HepG2 (cell line): Measurements from ENCODE around the gene PLCB1. TPM values are rescaled to one million over a fixed set of nuclear protein-coding genes. Genes with fewer than 3 reads are reported as not detected.
A peak's percentile ranks its signal among the peaks of the same experiment; 100 is the strongest.

Experiments
- ATAC-seq: fragments of 200-7000 bp; cut with Tn5 transposase; 3 replicates; pipeline ENCODE4 v1.9.1; 2020; ENCODE audit warnings: mild to moderate bottlenecking, moderate library complexity
- BruUV-seq: library from RNA; stranded (reverse); fragments of 400-500 nt; replicated peaks from 2 replicates; lab custom pipeline; 2021; lab: Mats Ljungman, UMichigan
- CTCF ChIA-PET: fragments of 300-600 bp; formaldehyde crosslinking; extraction: SDS; loops from one replicate; lab custom pipeline; 2021; ENCODE audit warnings: low total read pairs, inconsistent platforms, low intra/inter-chr PET ratio; lab: Yijun Ruan, JAX
- POLR2A ChIA-PET: fragments of 350-600 bp; sonication (Branson Sonifier 250); formaldehyde crosslinking; loops from one replicate; lab custom pipeline; 2020; ENCODE audit warnings: antibody characterized with exemption, inconsistent platforms; lab: Yijun Ruan, JAX
- DNase-seq: peaks from one replicate; pipeline ENCODE4 v3.0.0-alpha.2; 2015; ENCODE audit warnings: low spot score
- FAIRE-seq: peaks from 3 replicates; lab custom pipeline; 2011; peaks lifted over from hg19 to GRCh38; lab: Jason Lieb, UNC
- H2AFZ ChIP-seq: one replicate; pipeline ENCODE4 v1.6.1; 2011; ENCODE audit warnings: low read length, inconsistent platforms
- H3K27ac ChIP-seq: fragments of 300-600 bp; 3 replicates; pipeline ENCODE4 v1.8.0; 2011; ENCODE audit warnings: mixed run types, mild to moderate bottlenecking, mixed read lengths, low read length, inconsistent platforms; ENCODE audit not compliant: insufficient read depth; ENCODE audit errors: extremely low read length
- H3K27me3 ChIP-seq, 2 experiments: fragments of 200-600 bp in 1 of 2; 2 replicates in 1 of 2; 3 replicates in 1 of 2; pipeline versions ENCODE4 v1.6.0 to v1.8.0; 2011; ENCODE audit warnings: low read length in 2 of 2, mild to moderate bottlenecking in 2 of 2, moderate library complexity in 2 of 2, inconsistent platforms in 1 of 2; ENCODE audit not compliant: insufficient read depth in 2 of 2, control insufficient read depth in 1 of 2
- H3K36me3 ChIP-seq, 2 experiments: fragments of 200-600 bp in 1 of 2; replicated peaks in 1 of 2; 2 replicates in 1 of 2; 3 replicates in 1 of 2; pipeline versions ENCODE4 v1.5.1 to v1.8.0; 2011; ENCODE audit warnings: low read length in 2 of 2, inconsistent platforms in 1 of 2; ENCODE audit not compliant: insufficient read depth in 2 of 2, control insufficient read depth in 1 of 2
- H3K4me1 ChIP-seq: 2 replicates; pipeline ENCODE4 v1.5.1; 2012; ENCODE audit warnings: low read length, inconsistent platforms; ENCODE audit not compliant: insufficient read depth
- H3K4me2 ChIP-seq: 2 replicates; pipeline ENCODE4 v1.6.0; 2011; ENCODE audit warnings: low read depth, low read length, inconsistent platforms
- H3K4me3 ChIP-seq, 3 experiments: fragments of 200-600 bp in 1 of 3; sonication (generic), shearing (Covaris generic) in 1 of 3; replicated peaks in 1 of 3; 2 replicates each; pipeline ENCODE4 v1.5.1; 2011 to 2016; ENCODE audit warnings: low read length in 3 of 3, inconsistent platforms in 2 of 3, low read depth in 2 of 3, mild to moderate bottlenecking in 2 of 3, control low read depth in 1 of 3, mixed read lengths in 1 of 3; ENCODE audit not compliant: insufficient read depth in 1 of 3
- H3K79me2 ChIP-seq: one replicate; pipeline ENCODE4 v1.6.1; 2011; ENCODE audit warnings: low read length, inconsistent platforms; ENCODE audit not compliant: insufficient read depth
- H3K9ac ChIP-seq: 2 replicates; pipeline ENCODE4 v1.6.0; 2011; ENCODE audit warnings: mild to moderate bottlenecking, low read depth, low read length, inconsistent platforms; ENCODE audit not compliant: insufficient read depth
- H3K9me3 ChIP-seq: 2 replicates; pipeline ENCODE4 v1.5.1; 2012; ENCODE audit warnings: mild to moderate bottlenecking, low read length
- H4K20me1 ChIP-seq: 2 replicates; pipeline ENCODE4 v1.6.0; 2011; ENCODE audit warnings: inconsistent platforms, mild to moderate bottlenecking, low read length, moderate library complexity; ENCODE audit not compliant: insufficient read depth
- FOXO4 ChIP-seq: sonication (generic); formaldehyde crosslinking; conservative IDR thresholded peaks from 2 replicates; pipeline ENCODE4 v1.8.1; 2023; ENCODE audit warnings: missing genetic modification reagents
- FUBP1 ChIP-seq: sonication (generic); formaldehyde crosslinking; IDR thresholded peaks from 2 replicates; pipeline ENCODE4 v1.5.1; 2020; ENCODE audit warnings: missing genetic modification reagents, mild to moderate bottlenecking, borderline replicate concordance
- PLSCR1 ChIP-seq: sonication (generic); formaldehyde crosslinking; IDR thresholded peaks from 2 replicates; pipeline ENCODE4 v1.5.0; 2020; ENCODE audit warnings: missing genetic modification reagents, mild to moderate bottlenecking, borderline replicate concordance
- TEAD3 ChIP-seq: optimal IDR thresholded peaks from 2 replicates; pipeline ENCODE3; 2016; ENCODE audit warnings: borderline replicate concordance
- USF2 ChIP-seq, 2 experiments: sonication (generic) in 1 of 2; formaldehyde crosslinking in 1 of 2; IDR thresholded peaks; 2 replicates each; pipeline versions ENCODE4 v1.5.1 to v1.6.1; 2011 to 2020; ENCODE audit warnings: borderline replicate concordance in 1 of 2, low read depth in 1 of 2, low read length in 1 of 2, mild to moderate bottlenecking in 1 of 2, missing genetic modification reagents in 1 of 2, moderate library complexity in 1 of 2
- ZNF598 ChIP-seq: sonication (generic); formaldehyde crosslinking; IDR thresholded peaks from 2 replicates; pipeline ENCODE4 v1.5.1; 2020; ENCODE audit warnings: mild to moderate bottlenecking, missing genetic modification reagents, borderline replicate concordance
- ZNF724P ChIP-seq: sonication (generic); formaldehyde crosslinking; IDR thresholded peaks from 2 replicates; pipeline ENCODE4 v1.8.0; 2022; ENCODE audit warnings: missing genetic modification reagents, borderline replicate concordance
- ZSCAN9 ChIP-seq: IDR thresholded peaks from 2 replicates; pipeline ENCODE4 v1.6.1; 2016; ENCODE audit warnings: borderline replicate concordance
- WGBS: methylation state at CpG from one replicate; pipeline ENCODE4 v1.1.6; 2017; ENCODE audit warnings: low lambda C conversion rate; 5-methylcytosine and 5-hydroxymethylcytosine counted together
- in situ Hi-C: cut with HindIII; loops from 2 replicates; pipeline ENCODE4 v1.10.0; 2017; ENCODE audit warnings: low pct_unique_long_range_greater_than_20kb; ENCODE audit not compliant: extremely low pct_ligation_motif_present
- intact Hi-C: fragments of 100-400 bp; cut with micrococcal nuclease; formaldehyde crosslinking; loops from one replicate; pipeline ENCODE4 v1.10.0; 2022; ENCODE audit not compliant: unreplicated experiment
- polyA plus RNA-seq, 8 experiments: library from polyadenylated mRNA; depleted of rRNA in 3 of 8; stranded (reverse) in 7 of 8; unstranded in 1 of 8; fragments of >200 nt; fragmentation: Illumina TruSeq in 4 of 8; extraction: Trizol in 4 of 8; gene quantifications; 2 replicates each; pipeline versions ENCODE4 v1.2.1 to v1.2.3, GENCODE V29; 2011 to 2016; ENCODE audit warnings: low read depth in 4 of 8, missing spikeins in 1 of 8, mixed read lengths in 1 of 8; ENCODE audit not compliant: insufficient read depth in 1 of 8
- total RNA-seq, 5 experiments: library from RNA; depleted of rRNA; stranded (reverse); fragments of >200 nt; fragmentation: Illumina TruSeq; extraction: Trizol; gene quantifications; 2 replicates each; pipeline ENCODE4 v1.2.3, GENCODE V29; 2016; ENCODE audit warnings: low read depth in 1 of 5

The PLCB1 gene
- total and polyA plus RNA-seq, 2 of the 13 experiments (the other 11 are each of a cell fraction or from before 2014, with no cell fraction given): 42.4 to 55.9 TPM

GRCh38 chr20:8339349-8339748, 207.3 kb downstream of the PLCB1 start:
- no TSS peak for BruUV-seq
- H3K4me2 ChIP-seq: no peak overlapping the region
- H3K27me3 ChIP-seq: no peaks in the 10 kb centered on the region
- ChIA-PET CTCF (no interaction called here), POLR2A (no interaction called here)
- H4K20me1 ChIP-seq: no peaks in the 10 kb centered on the region
- H3K79me2 ChIP-seq: peaks cover 3% of the 10 kb centered on the region
- FAIRE-seq (no peak), ATAC-seq (no peak), DNase-seq (no peak)
- 83% methylated on average over 3 of the region's 3 CpGs for WGBS
- H3K36me3 ChIP-seq: peaks cover 0 to 2% of the 10 kb centered on the region in 2 experiments; a peak in 3 of 5 replicates
- H3K27ac ChIP-seq: no peak overlapping the region
- peaks cover 43% of the 10 kb centered on the region for H3K4me1 ChIP-seq
- intact Hi-C loops: no loop called here
- H3K9me3 ChIP-seq: no peaks in the 10 kb centered on the region
- TF ChIP-seq USF2 (IDR thresholded peaks at IDR 0.05; ENCODE audit: low read depth, low read length) (no peak), USF2 (CRISPR knock-in tag; IDR thresholded peaks at IDR 0.05; ENCODE audit: borderline replicate concordance) (no peak), FOXO4 (CRISPR knock-in tag) (0 out of 2 replicates have a peak, but pooled peaks have one; percentile 35), TEAD3 (CRISPR knock-in tag) (peak; percentile 29), PLSCR1 (CRISPR knock-in tag) (no peak), ZNF724P (no peak), FUBP1 (CRISPR knock-in tag) (0 out of 2 replicates have a peak, but pooled peaks have one; percentile 67), ZNF598 (no peak), ZSCAN9 (CRISPR knock-in tag) (no peak)
- no peak overlapping the region for H3K4me3 ChIP-seq
- H2AFZ ChIP-seq: no peak overlapping the region
- in situ Hi-C loops: no loop called here
- no peak overlapping the region for H3K9ac ChIP-seq
